HG03039 (cell line): Measurements from ENCODE around the gene HOXD9.

Experiments used
- ATAC-seq: cut with Tn5 transposase; IDR thresholded peaks from one replicate; pipeline ENCODE4 v1.9.1; 2021; ENCODE audit warnings: mild to moderate bottlenecking, moderate library complexity; ENCODE audit not compliant: unreplicated experiment

HOXD9 gene

DNA sequence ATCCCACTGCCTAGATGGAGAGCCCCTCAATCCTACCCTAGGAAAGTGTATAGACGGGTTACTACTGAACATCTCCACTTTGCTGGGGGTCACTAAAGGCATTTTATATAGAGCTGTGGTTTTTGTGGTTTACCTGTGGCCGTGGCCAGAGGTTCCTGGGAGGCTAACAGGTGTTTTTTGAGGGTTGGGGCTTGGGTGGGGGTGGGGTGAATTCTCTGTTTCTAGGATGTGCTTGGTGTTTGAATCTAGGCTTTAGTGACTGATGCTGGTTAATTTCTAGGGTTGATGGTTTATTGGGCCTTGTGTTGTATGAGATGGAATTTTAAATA is 14.7 kb downstream of the HOXD9 start:
- no peak for ATAC-seq

DNA sequence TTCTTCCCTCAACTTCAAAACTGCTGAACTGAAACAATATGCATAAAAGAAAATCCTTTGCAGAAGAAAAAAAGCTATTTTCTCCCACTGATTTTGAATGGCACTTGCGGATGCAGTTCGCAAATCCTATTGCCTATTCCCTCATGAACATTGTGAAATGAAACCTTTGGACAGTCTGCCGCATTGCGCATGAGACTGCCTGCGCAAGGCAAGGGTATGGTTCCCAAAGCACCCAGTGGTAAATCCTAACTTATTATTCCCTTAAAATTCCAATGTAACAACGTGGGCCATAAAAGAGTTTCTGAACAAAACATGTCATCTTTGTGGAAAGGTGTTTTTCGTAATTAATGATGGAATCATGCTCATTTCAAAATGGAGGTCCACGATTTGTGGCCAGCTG is 15.4 kb downstream of the HOXD9 start:
- ATAC-seq = no peak

DNA sequence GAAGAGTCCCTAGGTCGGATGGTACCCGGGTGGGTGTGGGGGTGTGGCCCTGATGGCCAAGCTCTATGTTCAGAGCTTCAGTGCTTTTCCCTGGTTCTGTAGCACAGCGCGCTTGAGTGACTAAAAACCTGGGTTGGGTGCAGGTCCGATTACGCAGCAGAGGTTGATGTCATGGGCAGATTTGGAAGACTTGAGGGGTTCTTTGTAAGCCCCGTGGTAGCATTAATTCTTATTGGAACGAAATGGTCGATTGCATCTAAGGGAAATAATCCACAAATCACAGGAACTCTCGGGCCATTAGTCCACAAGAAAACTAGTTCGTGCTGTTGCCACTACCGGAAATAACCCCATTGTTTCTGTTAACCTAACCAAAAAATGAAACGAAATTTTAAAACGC is 16.0 kb downstream of the HOXD9 start:
- ATAC-seq = no peak

DNA sequence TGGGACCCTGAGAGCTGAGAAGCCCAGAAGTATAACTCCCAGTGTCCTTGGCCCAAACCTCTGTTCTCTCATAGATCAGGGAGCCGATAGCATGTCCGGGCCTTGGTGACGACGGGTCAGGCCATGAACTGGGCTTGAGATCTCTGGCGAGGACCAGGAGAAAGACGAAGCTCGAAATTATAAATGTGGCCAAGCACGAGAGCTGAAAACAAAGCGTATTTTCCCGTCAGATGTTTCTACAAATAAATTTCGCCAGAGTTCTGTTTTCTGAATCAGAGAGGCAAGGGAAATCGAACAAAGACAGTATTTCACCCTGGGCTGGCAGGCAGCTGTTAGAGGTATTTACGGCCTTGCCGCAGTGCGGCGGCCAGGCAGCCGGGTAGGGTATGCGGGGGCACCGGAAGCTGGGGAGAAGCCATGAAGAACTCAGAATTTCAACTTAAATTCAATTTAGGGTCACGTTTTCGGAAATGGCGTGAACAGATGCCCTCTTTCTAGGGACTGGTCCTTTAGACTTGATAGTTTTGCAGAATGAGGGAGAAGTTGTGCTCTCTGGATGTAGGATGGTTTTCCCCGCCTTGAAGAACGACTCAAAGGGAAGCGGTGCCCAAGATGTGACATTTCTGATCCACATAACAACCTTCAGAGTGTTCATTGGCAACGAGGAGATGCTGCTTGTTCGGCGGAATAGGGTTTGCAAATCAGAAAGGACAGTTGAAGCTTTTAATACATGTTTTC is 16.6 kb downstream of the HOXD9 start:
- ATAC-seq = no peak

DNA sequence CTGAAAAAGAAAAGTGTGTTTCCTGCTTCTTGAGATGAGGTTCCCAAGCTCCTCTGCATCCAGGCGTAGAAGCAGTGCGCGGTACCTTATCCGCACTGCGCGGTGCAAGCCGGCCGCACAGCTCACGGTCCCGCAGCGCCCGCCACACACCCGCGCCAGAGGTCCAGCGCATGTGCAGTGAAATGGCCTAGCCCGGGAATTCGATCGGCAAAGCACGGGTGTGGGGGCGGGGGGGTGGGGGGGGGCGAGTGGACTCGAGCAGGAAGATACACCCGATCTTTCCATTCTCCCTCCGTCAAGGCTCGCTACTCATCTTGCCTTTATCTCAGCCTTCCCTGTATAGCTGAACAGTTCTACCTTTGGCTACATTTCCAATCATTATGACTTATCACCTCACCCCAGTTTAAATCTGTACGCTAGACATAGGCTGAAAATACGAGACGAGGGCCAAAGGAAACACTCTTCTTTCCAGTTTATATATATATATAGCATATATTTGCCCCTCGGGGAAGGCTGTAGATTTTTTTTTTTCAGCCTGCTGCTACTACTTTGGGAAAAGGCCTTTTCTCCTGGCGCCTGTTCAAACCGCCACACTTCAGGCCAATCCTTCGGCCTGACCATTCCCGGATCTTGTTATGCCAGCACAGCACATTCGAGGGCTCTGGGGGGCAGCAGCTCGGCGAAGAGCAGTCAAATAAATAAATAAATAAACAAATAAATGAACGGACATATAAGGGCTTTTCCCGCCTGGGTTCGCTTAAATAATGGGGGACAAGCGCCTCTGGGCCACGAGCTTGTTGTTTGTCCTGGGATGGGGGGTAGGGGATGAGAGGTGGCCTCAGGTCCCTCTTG is 17.4 kb downstream of the HOXD9 start:
- no peak for ATAC-seq

DNA sequence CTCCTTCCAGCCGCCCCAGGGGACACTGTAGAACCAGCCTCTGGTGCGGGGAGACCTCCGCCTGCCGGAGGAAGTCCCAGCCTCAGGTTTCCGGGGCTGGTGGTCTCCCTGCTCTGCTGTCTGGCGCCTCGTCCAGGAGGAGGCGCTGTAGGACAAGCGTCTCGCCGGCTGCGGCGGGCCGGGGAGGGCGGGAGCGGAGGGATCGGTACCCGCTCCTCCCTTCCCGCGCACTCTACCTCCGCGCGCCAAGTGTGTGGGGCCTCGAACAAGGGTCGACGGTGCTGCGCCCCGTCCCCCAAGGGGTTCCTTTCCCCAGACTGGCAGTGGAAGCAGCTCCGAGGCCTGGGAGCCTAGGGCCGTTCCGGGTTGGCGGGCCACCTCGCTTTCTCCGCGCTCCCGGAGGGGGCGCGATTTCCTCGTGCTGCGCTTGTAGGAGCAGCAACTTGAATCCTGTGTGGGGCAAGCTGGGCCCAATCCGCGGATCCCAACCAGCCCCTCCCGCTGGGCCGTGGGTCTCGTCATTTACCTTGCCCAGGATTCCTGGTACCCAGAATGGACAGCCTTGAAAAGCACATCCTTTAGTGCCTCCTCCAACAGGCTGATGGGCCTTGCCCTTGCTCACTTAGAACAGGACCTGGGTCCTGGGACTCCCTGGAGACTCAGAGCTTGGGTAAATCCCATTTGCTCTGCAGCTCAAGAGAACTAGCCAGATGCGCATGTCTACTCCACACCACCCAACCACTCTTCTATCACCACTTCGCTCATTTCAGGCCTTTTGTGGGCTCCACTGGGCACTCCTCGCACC is 18.2 kb downstream of the HOXD9 start:
- peak; percentile 83 for ATAC-seq

DNA sequence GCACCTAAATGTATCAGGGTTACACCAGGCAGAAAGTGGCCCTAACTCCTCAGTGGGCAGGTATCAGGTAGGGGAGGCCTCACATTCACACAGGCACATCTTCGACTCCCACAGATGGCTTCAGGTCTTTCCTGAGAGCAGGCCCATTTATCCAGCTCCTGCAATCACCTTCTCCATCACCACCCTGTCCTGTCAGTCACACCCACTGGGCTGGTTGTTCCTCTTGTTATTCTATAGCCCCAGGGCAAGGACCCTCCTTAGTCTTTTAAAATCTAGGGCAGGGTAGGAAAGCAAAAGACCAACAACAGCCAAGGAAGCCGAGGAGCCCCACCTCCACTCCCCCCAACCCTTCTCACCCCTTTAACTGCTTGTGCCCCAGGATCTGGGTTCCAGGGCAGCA is 19.8 kb downstream of the HOXD9 start:
- ATAC-seq = no peak

DNA sequence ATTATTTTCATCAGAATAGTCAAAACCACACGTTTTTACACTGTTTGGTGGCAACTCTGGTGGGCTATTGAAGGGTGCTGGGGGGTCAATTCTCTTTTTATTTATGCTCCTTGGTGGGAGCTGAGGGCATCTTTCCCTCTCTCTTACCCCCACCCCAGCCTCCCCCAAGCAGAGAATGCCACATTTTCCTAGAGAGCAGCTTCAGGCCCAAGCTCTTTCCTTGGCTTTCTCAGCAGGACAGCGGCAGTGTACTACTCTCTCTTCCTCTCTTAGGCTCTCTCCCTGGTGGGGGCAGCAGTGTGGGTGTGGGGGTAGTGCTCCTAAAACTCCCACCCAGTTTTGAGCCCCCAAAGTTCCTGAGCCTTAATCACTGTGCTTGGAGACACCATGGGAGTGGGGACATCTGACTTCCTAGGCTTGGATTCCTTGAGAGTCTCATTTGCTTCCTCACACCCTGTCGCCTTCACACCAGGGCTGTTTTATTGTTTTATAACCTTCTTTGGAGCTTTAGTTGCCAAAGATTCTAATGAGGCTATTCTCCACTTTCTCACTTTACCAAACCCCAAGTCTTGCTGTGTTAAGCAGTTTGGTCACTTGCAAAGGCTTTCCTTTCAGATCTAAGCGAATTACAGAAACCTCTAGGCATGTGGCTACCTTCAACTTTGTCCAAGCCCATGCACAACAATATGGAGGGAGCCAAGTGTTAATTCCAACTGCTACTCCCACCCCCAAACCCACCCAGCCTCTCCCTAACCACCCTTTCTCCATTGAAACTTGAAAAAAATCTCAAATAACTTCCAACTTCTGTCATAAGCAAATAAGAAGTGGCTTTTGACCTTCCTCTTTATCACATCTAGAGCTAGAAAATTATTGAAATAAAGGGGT is 22.8 kb downstream of the HOXD9 start:
- no peak for ATAC-seq

DNA sequence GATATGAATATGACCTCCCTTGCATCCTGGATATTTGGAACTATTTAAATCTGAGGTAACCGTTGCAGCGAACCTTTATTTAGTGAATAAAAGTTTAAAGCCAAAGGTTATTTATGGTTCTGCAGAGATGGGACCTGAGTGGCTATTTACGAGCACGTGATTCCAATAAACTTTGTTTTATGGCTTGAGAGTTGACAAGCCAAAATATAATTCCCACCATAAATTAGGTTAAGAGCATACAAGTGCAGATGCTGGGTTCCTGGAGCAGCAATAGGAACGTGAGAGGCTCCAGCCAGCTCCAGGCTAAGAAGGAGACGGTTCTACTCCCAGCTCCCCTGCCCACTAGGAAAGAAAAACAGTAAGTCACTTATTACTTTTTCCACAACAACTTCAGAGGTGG is 23.6 kb downstream of the HOXD9 start:
- no peak for ATAC-seq

DNA sequence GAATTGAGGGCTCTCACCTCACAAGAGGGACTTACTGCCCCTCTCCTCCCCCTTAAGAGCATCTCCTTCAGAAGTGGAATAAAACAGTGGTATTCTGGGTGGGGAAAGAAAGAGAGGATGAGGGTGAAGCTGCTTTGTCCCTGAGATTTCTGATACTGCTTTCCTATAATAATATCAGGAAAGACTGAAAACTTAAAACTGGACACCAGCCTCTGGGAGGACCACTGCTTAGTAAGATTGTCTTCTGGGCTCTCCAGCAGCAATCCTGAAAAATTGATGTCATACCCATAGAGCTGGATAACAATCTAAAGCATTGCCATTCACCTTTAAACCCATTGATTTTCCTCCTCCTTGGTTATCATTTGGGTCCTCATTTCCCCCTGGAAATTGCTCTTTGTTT is 24.1 kb downstream of the HOXD9 start:
- ATAC-seq = no peak

DNA sequence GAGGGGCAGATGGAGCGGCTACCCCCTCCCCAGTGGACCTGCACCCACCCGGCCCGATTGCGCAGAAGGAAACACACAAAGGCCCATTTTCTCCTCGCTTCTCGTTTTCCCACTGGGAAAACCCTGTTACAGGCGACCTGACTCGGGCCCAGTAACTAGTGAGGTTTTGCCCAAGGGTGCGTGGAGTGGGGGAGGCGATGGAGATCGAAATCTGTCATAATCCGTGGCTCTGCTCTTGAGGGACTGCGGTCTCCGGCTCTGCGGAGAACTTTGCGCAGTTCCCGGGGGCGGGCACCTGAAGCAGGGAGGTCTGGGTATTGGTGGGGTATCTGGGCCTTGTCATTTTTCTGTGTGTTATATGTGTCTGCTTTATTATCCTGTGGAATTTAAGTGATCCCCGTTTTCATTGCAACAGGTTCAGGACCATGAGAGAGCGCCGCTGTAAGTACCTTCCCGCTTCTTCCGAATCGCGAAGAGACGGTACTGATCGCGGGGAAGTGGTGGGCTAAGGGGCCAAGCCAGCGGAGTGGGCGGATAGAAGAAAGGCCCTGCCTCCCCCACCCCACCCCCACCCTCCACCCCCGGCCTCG is 24.8 kb downstream of the HOXD9 start:
- no peak for ATAC-seq

DNA sequence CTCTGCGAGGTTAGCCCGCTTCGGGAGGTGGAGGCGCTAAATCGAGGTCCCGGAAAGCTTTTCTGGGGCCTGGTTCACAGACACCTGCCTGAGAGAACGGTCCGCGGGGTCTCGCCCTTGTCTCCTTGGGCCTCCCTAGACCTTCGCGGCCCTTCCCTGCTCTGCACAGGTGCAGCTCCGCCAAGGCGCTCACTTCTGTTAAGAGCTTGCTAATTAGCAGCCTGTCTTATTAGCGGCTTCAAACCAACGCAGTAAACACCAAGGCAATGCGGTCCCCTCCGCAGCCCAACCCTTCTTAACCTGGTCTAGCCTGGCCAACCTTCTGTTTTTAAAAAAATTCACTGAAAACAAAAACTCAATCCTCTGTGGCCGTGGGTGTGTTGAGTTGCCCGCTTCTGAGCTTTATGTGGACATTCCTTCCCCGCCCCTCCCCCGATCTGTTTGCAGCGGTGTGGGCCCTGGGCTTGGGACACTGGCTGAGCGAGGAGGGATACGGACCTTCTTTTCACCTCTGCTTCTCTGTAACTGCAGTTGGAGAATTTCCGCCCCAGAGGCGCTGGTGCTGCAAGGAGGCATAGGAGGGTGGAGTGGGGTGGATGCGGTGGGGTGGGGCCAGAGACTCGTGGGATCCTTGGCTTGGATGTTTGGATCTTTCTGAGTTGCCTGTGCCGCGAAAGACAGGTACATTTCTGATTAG is 25.4 kb downstream of the HOXD9 start:
- ATAC-seq = no peak

DNA sequence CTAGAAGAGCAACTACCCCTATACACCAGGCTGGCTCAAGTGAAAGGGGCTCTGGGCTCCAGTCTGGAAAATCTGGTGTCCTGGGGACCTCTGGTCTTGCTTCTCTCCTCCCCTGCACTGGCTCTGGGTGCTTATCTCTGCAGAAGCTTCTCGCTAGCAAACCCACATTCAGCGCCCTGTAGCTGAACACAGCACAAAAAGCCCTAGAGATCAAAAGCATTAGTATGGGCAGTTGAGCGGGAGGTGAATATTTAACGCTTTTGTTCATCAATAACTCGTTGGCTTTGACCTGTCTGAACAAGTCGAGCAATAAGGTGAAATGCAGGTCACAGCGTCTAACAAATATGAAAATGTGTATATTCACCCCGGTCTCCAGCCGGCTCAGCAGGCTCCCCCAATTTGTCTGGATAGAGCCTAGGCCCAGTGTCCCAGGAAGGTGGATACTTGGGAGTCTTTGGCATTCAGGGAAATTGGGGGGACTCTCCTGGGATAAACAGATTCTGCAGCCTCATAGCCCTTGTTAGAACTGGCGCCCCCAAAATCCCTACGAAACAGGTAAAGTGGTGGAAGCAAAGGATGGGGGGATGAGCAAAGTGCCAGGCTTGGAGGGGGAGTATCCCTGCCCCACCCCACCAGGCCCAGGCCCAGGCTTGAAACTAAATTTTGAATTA is 26.4 kb downstream of the HOXD9 start:
- no peak for ATAC-seq

DNA sequence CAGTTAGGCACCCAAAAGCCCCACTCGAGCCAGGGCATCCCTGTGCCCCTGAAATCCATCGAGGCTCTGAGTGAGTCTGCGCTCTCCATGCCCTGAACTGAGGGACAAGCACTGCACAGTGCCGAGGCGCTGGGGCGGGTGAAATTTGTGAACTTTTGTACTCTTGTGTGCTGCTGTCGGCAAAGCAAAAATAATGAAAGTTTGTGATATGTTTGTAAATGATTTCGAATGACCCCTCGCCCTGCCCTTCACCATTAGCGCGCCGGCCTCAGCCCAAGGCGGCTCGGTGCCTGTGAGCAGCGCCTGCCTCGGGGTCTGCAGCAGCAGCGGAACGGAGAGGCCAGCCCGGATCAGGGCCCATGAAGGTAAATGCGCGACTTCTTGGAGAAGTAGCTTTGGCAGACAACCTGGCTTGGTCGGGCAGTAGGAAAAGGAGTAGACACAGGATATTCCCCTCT is 27.0 kb downstream of the HOXD9 start:
- no peak for ATAC-seq

DNA sequence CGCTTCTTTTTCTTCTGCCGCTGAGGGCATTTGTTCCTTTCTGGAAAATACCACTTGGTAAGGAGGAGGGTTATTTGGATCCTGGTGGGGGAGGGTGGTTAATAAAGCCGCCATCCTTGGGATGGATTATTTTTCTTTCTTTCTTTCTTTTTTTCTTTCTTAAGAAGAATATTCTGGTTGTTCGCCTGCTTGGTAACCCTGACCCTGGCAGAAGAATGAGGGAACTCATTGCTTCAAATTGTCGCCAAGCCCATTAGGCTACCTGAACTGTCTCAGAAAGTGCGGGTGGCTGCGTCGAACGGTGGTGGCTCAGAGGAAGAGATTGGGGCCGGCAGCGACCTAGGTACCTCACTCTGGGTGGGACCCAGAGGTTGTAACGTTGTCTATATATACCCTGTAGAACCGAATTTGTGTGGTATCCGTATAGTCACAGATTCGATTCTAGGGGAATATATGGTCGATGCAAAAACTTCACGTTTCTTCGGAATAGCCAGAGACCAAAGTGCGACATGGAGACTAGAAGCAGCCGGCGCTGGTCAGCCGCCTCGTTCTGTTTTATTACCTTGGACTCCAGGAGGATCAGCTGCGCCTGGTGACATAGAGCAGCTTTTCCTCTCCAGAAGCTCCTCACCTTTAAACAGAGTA is 27.5 kb downstream of the HOXD9 start:
- no peak for ATAC-seq

DNA sequence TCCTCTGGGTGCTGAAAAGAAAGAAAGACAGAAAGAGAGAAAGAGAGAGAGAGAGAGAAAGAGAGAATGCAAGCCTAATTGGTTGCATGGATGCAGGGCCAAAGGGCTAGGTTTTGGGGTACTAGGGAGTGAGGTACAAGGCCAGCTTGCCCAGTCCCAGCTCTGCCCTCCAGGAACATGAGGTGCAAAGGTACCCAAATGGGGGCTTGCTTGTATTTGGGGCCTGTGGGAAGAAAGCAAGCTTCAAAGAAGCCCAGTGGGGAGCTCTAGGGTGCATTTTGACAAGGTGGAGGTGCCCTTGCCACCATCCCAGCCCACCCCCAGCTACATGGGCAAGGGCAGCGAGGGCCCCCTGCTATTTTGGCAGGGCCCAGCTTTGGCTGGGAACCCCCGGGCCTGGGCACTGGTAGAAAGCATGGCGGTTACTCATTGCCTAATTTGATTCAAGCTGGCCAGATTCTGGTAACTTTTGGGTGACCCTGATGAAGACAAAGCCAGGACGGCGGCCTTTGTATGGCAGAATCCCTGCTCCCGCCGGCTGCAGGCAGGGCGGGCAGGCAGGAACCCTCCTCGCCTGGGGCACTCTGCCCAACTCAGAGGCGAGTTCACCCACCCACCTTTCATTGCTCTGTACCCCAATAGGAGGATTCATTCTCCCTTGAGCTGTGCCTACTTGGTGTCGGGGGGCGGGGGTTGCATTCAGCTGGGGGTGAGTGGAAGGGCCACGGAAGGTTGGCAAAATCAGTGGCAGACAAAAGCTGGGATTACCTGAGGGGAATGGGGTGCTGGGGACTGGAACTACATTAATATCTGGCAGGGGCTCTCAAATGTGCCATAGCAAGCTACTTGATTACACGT is 28.3 kb downstream of the HOXD9 start:
- no peak for ATAC-seq

DNA sequence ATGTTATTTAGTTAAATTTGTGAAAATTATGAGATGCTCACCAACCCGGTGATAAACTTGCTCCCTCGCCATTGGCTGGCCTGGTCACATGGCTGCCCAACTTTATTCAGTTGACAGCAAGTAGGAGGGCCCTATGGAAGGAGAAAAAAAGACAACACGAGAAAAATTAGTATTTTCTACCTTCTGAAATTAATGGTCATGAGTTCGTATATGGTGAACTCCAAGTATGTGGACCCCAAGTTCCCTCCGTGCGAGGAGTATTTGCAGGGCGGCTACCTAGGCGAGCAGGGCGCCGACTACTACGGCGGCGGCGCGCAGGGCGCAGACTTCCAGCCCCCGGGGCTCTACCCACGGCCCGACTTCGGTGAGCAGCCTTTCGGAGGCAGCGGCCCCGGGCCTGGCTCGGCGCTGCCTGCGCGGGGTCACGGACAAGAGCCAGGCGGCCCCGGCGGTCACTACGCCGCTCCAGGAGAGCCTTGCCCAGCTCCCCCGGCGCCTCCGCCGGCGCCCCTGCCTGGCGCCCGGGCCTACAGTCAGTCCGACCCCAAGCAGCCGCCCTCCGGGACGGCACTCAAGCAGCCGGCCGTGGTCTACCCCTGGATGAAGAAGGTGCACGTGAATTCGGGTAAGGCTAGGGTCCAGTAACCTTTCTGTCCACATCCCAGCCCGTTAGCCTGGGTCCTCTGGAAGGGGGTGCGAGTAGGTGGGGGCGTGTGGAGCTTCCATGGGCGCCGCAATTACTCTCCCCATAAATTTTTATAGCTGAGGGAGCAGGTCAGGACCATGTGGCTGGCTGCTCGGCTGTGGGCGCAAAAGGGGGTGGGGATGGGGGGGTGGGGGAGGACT is 29.1 kb downstream of the HOXD9 start, which contains the start of gene HOXD4:
HOXD4 (plus strand) TSS at position 109 of the 846 bp plus-strand sequence; CDS start at position 193, 84 bp downstream.
- no peak for ATAC-seq
